HEK293 (cell line): Measurements from ENCODE around the gene DSG3.

Experiments
- CTCF ChIA-PET: fragments of 350-600 bp; formaldehyde crosslinking; extraction: SDS; loops from one replicate; lab custom pipeline; 2021; ENCODE audit warnings: antibody characterized with exemption; lab: Yijun Ruan, JAX
- POLR2A ChIA-PET: fragments of 300-600 bp; formaldehyde crosslinking; extraction: SDS; loops from one replicate; lab custom pipeline; 2020; ENCODE audit warnings: antibody characterized with exemption, inconsistent platforms; lab: Yijun Ruan, JAX
- H3K27ac ChIP-seq: fragments of 200-500 bp; sonication (Bioruptor generic); 2 replicates; pipeline ENCODE4 v1.5.1; 2014; ENCODE audit warnings: low read depth, low read length, control low read depth, inconsistent platforms; ENCODE audit errors: extremely low read depth
- H3K36me3 ChIP-seq, 2 experiments: fragments of 200-500 bp in 1 of 2; sonication (Bioruptor generic) in 1 of 2; 1 replicate in 1 of 2; 2 replicates in 1 of 2; pipeline ENCODE4 v1.5.1; 2014 to 2017; ENCODE audit warnings: inconsistent platforms in 2 of 2, low read length in 2 of 2; ENCODE audit not compliant: control insufficient read depth in 2 of 2, insufficient read depth in 1 of 2
- H3K4me1 ChIP-seq: fragments of 200-500 bp; sonication (Bioruptor generic); 2 replicates; pipeline ENCODE4 v1.5.1; 2014; ENCODE audit warnings: mild to moderate bottlenecking, low read length, inconsistent platforms; ENCODE audit not compliant: control insufficient read depth, insufficient read depth
- H3K4me3 ChIP-seq: 2 replicates; pipeline ENCODE4 v1.5.1; 2011; ENCODE audit warnings: low read depth, mild to moderate bottlenecking, control low read depth, low read length, moderate library complexity
- H3K9me3 ChIP-seq: fragments of 200-500 bp; sonication (Bioruptor generic); 2 replicates; pipeline ENCODE4 v1.5.1; 2014; ENCODE audit warnings: low read depth, low read length, inconsistent platforms; ENCODE audit not compliant: control insufficient read depth, insufficient read depth
- BCL11B ChIP-seq: fragments of 450-650 bp; formaldehyde crosslinking; IDR thresholded peaks from 2 replicates; pipeline ENCODE4 v1.5.1; 2016; ENCODE audit warnings: low read depth, missing biosample characterization, missing genetic modification characterization
- HOXD13 ChIP-seq: sonication (generic); formaldehyde crosslinking; IDR thresholded peaks from 2 replicates; pipeline ENCODE4 v1.8.0; 2022; ENCODE audit warnings: missing genetic modification reagents, borderline replicate concordance
- IKZF3 ChIP-seq: fragments of 450-650 bp; IDR thresholded peaks from 2 replicates; pipeline ENCODE4 v1.5.0; 2018; ENCODE audit warnings: missing biosample characterization, mild to moderate bottlenecking, missing genetic modification characterization, moderate library complexity
- REPIN1 ChIP-seq: fragments of 450-650 bp; formaldehyde crosslinking; IDR thresholded peaks from 2 replicates; pipeline ENCODE4 v1.5.1; 2017; ENCODE audit warnings: missing biosample characterization, missing genetic modification characterization, low read depth
- REST ChIP-seq: fragments of 450-650 bp; formaldehyde crosslinking; IDR thresholded peaks from 2 replicates; pipeline ENCODE4 v1.5.1; 2016; ENCODE audit warnings: missing biosample characterization, missing genetic modification characterization
- ZNF214 ChIP-seq: fragments of 450-650 bp; formaldehyde crosslinking; IDR thresholded peaks from 2 replicates; pipeline ENCODE4 v1.5.1; 2017; ENCODE audit warnings: missing biosample characterization, mild to moderate bottlenecking, missing genetic modification characterization, borderline replicate concordance
- ZNF354C ChIP-seq: fragments of 450-650 bp; formaldehyde crosslinking; IDR thresholded peaks from 2 replicates; pipeline ENCODE4 v1.5.1; 2016; ENCODE audit warnings: missing biosample characterization, missing genetic modification characterization, low read depth, borderline replicate concordance
- ZNF416 ChIP-seq: fragments of 450-650 bp; formaldehyde crosslinking; IDR thresholded peaks from 2 replicates; pipeline ENCODE4 v1.5.1; 2016; ENCODE audit warnings: missing biosample characterization, missing genetic modification characterization
- ZNF549 ChIP-seq: fragments of 450-650 bp; IDR thresholded peaks from 2 replicates; pipeline ENCODE4 v1.5.1; 2018; ENCODE audit warnings: missing biosample characterization, missing genetic modification characterization, mild to moderate bottlenecking, inconsistent platforms, moderate library complexity
- ZNF560 ChIP-seq: fragments of 450-650 bp; formaldehyde crosslinking; IDR thresholded peaks from 2 replicates; pipeline ENCODE4 v1.5.1; 2017; ENCODE audit warnings: missing biosample characterization, missing genetic modification characterization, borderline replicate concordance
- ZNF701 ChIP-seq: fragments of 450-650 bp; formaldehyde crosslinking; IDR thresholded peaks from 2 replicates; pipeline ENCODE4 v1.5.1; 2016; ENCODE audit warnings: missing biosample characterization, missing genetic modification characterization
- ZSCAN4 ChIP-seq: fragments of 450-650 bp; formaldehyde crosslinking; IDR thresholded peaks from 2 replicates; pipeline ENCODE4 v1.5.1; 2017; ENCODE audit warnings: missing biosample characterization, missing genetic modification characterization
- ZXDB ChIP-seq: fragments of 450-650 bp; formaldehyde crosslinking; IDR thresholded peaks from 2 replicates; pipeline ENCODE4 v1.5.1; 2016; ENCODE audit warnings: missing biosample characterization, missing genetic modification characterization
- TF ChIP-seq, protein P1 (sequence below): fragments of 450-650 bp; formaldehyde crosslinking; conservative IDR thresholded peaks from 2 replicates; pipeline ENCODE4 v1.5.1; 2016; ENCODE audit warnings: low read depth, missing biosample characterization, missing genetic modification characterization
- TF ChIP-seq, protein P2 (sequence below): fragments of 450-650 bp; formaldehyde crosslinking; IDR thresholded peaks from 2 replicates; pipeline ENCODE4; 2016; ENCODE audit warnings: missing biosample characterization, missing genetic modification characterization

The DSG3 gene

GRCh38 chr18:31482051-31482450 lies 34.5 kb downstream of the DSG3 start:
- H3K4me1 ChIP-seq, result no peaks in the 10 kb centered on the region
- ChIA-PET POLR2A (no interaction called here), CTCF (interaction anchor here (0.8 kb wide), 1 partner anchor 57 kb away, joined by 3 read pairs; no protein-coding TSS in a partner anchor)
- H3K4me3 ChIP-seq, result no peak overlapping the region
- H3K27ac ChIP-seq, result no peak overlapping the region
- no peaks in the 10 kb centered on the region for H3K9me3 ChIP-seq
- no peaks in the 10 kb centered on the region for H3K36me3 ChIP-seq
- TF ChIP-seq ZSCAN4 (tag by site-specific recombination) (no peak), IKZF3 (no peak), ZNF354C (tag by site-specific recombination) (no peak), ZXDB (no peak), ZNF701 (tag by site-specific recombination) (no peak), ZNF416 (tag by site-specific recombination) (no peak), ZNF549 (no peak), REST (no peak)
- TF ChIP-seq, protein P1, sequence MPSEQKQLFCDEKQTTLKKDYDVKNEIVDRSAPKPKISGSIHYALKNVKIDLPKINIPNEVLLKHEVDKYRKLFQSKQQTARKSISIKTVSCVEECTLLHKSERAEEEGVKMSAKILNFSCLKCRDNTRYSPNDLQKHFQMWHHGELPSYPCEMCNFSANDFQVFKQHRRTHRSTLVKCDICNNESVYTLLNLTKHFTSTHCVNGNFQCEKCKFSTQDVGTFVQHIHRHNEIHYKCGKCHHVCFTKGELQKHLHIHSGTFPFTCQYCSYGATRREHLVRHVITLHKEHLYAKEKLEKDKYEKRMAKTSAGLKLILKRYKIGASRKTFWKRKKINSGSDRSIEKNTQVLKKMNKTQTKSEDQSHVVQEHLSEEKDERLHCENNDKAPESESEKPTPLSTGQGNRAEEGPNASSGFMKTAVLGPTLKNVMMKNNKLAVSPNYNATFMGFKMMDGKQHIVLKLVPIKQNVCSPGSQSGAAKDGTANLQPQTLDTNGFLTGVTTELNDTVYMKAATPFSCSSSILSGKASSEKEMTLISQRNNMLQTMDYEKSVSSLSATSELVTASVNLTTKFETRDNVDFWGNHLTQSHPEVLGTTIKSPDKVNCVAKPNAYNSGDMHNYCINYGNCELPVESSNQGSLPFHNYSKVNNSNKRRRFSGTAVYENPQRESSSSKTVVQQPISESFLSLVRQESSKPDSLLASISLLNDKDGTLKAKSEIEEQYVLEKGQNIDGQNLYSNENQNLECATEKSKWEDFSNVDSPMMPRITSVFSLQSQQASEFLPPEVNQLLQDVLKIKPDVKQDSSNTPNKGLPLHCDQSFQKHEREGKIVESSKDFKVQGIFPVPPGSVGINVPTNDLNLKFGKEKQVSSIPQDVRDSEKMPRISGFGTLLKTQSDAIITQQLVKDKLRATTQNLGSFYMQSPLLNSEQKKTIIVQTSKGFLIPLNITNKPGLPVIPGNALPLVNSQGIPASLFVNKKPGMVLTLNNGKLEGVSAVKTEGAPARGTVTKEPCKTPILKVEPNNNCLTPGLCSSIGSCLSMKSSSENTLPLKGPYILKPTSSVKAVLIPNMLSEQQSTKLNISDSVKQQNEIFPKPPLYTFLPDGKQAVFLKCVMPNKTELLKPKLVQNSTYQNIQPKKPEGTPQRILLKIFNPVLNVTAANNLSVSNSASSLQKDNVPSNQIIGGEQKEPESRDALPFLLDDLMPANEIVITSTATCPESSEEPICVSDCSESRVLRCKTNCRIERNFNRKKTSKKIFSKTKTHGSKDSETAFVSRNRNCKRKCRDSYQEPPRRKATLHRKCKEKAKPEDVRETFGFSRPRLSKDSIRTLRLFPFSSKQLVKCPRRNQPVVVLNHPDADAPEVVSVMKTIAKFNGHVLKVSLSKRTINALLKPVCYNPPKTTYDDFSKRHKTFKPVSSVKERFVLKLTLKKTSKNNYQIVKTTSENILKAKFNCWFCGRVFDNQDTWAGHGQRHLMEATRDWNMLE, result no peak

GRCh38 chr18:31483396-31483795 lies 35.9 kb downstream of the DSG3 start:
- no peaks in the 10 kb centered on the region for H3K9me3 ChIP-seq
- H3K36me3 ChIP-seq, result no peaks in the 10 kb centered on the region
- TF ChIP-seq ZNF560 (tag by site-specific recombination), result no peak
- no peak for TF ChIP-seq ZNF214
- TF ChIP-seq, protein P2, sequence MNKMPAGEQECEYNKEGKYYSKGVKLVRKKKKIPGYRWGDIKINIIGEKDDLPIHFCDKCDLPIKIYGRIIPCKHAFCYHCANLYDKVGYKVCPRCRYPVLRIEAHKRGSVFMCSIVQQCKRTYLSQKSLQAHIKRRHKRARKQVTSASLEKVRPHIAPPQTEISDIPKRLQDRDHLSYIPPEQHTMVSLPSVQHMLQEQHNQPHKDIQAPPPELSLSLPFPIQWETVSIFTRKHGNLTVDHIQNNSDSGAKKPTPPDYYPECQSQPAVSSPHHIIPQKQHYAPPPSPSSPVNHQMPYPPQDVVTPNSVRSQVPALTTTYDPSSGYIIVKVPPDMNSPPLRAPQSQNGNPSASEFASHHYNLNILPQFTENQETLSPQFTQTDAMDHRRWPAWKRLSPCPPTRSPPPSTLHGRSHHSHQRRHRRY, result no peak
- TF ChIP-seq REPIN1 (tag by site-specific recombination), result no peak
- no peak for TF ChIP-seq BCL11B
- TF ChIP-seq HOXD13, result no peak
- ChIA-PET CTCF (interaction anchor here (1.4 kb wide), 1 partner anchor 59 kb away, joined by 4 read pairs; no protein-coding TSS in a partner anchor), POLR2A (no interaction called here)
- H3K27ac ChIP-seq, result no peak overlapping the region
- no peaks in the 10 kb centered on the region for H3K4me1 ChIP-seq
- H3K4me3 ChIP-seq, result no peak overlapping the region
